Measurements from ENCODE around the gene TRIM42. TPM values are rescaled to one million over a fixed set of nuclear protein-coding genes. Genes with fewer than 3 reads are reported as not detected.

TRIM42 gene
- total RNA-seq, 2 experiments from 2014 or later: not detected

- Histone ChIP-seq H3K4me3 (ENCODE audit: low read depth, low read length, poor library complexity, severe bottlenecking) (no peak overlapping the region), H3K4me1 (ENCODE audit: insufficient read depth, low read length, poor library complexity, severe bottlenecking) (no peaks in the 10 kb centered on the region), H3K9me2 (ENCODE audit: insufficient read depth, low read length) (no peaks in the 10 kb centered on the region), H3K9me3 (ENCODE audit: low read length) (no peaks in the 10 kb centered on the region), H4K20me1 (ENCODE audit: insufficient read depth, low read length) (no peaks in the 10 kb centered on the region), H3K36me3 (ENCODE audit: insufficient read depth, low read length) (no peaks in the 10 kb centered on the region), H3K4me2 (ENCODE audit: low read length) (no peak overlapping the region), H3K79me2 (ENCODE audit: insufficient read depth, low read depth, low read length) (no peaks in the 10 kb centered on the region), H3K27ac (ENCODE audit: low read depth, low read length, poor library complexity, severe bottlenecking) (no peak overlapping the region), H2AFZ (ENCODE audit: low read length) (no peak overlapping the region)
- POLR2A ChIA-PET: no interaction called here
- no TSS peak for BruUV-seq (replicated peaks)
- TF ChIP-seq EZH2phosphoT487 (IDR thresholded peaks at IDR 0.05; ENCODE audit: borderline replicate concordance, low read depth, low read length) (no peak), CTCF (conservative IDR thresholded peaks at IDR 0.05; ENCODE audit: low read length) (no peak)
- intact Hi-C loops (cut with micrococcal nuclease; ENCODE audit: unreplicated experiment): no loop called here
- no peak for DNase-seq (ENCODE audit: low spot score)
- CTCF ChIA-PET (ENCODE audit: unreplicated experiment): no interaction called here
Observed at GRCh38 chr3:140719841-140720614, 42.2 kb downstream of the TRIM42 start.

GRCh38 chr3:140723576-140723975 lies 45.7 kb downstream of the TRIM42 start:
- Histone ChIP-seq H3K4me1 (ENCODE audit: insufficient read depth, low read length, poor library complexity, severe bottlenecking) (peaks cover 11% of the 10 kb centered on the region), H2AFZ (ENCODE audit: low read length) (no peak overlapping the region), H3K9me2 (ENCODE audit: insufficient read depth, low read length) (no peaks in the 10 kb centered on the region), H3K4me3 (ENCODE audit: low read depth, low read length, poor library complexity, severe bottlenecking) (no peak overlapping the region), H3K4me2 (ENCODE audit: low read length) (no peak overlapping the region), H3K9me3 (ENCODE audit: low read length) (no peaks in the 10 kb centered on the region), H3K36me3 (ENCODE audit: insufficient read depth, low read length) (no peaks in the 10 kb centered on the region), H3K27ac (ENCODE audit: low read depth, low read length, poor library complexity, severe bottlenecking) (no peak overlapping the region), H3K79me2 (ENCODE audit: insufficient read depth, low read depth, low read length) (no peaks in the 10 kb centered on the region), H4K20me1 (ENCODE audit: insufficient read depth, low read length) (no peaks in the 10 kb centered on the region)
- BruUV-seq (replicated peaks): no TSS peak
- TF ChIP-seq EZH2phosphoT487 (IDR thresholded peaks at IDR 0.05; ENCODE audit: borderline replicate concordance, low read depth, low read length) (no peak), CTCF (conservative IDR thresholded peaks at IDR 0.05; ENCODE audit: low read length) (no peak)
- DNase-seq (ENCODE audit: low spot score): no peak
- CTCF ChIA-PET (ENCODE audit: unreplicated experiment): no interaction called here
- intact Hi-C loops (cut with micrococcal nuclease; ENCODE audit: unreplicated experiment): no loop called here
- POLR2A ChIA-PET: interaction anchor here (0.5 kb wide), 1 partner anchor 216 kb away, joined by 4 read pairs; no protein-coding TSS in a partner anchor

All from OCI-LY7 (cell line).